Measurements from ENCODE around the gene CIBAR2. TPM values are rescaled to one million over a fixed set of nuclear protein-coding genes. Genes with fewer than 3 reads are reported as not detected.

CIBAR2 gene
- total RNA-seq, 1 experiment from 2014 or later = 0.72 TPM

DNA sequence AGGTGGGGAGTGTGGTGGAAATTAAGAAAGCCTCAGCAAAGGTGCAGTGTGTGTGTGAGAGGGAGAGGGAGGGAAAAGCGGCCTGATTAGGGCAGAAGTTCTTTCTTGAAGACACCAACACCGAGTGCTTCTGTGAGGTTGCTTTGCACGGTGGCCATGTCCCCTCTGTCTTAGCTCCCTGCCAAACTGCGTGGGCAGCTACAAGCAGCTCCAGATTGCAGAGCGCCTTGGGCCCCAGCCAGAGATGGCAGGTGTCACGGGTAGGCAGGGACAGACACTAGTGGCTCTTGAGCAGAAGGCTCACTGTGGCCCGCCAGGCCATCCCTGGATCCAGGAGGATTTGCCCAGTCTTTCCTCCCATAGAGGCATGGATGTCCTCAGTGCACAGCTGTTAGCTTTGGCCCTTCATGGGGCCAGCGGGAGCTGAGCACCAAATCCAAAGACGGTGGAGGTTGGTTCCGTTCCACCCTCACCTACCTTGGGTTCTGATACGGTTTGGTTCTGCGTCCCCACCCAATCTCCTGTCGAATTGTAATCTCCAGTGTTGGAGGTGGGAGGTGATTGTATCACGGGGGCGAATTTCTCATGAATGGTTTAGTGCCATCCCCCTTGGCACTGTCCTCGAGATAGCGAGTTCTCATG lies 63.2 kb downstream of the CIBAR2 start:
- no peak for DNase-seq
- Histone ChIP-seq H3K4me3 (no peak overlapping the region), H3K9me3 (no peaks in the 10 kb centered on the region)

More for the DNA sequence above, 63.2 kb downstream of the CIBAR2 start:
- no peaks in the 10 kb centered on the region for H3K36me3 ChIP-seq
- no peaks in the 10 kb centered on the region for H3K27me3 ChIP-seq

Other genes with a start within 250 kb of the CIBAR2 start
- gene ZDHHC7, start 100.9 kb downstream of the CIBAR2 start, total RNA-seq (2014; rRNA removed; shearing (Covaris generic); ENCODE audit: low replicate concordance) = 27.6 and 32.5 TPM in 2 replicates
- 4.2 and 4.4 TPM in 2 replicates for gene KIAA0513, start 84.7 kb downstream of the CIBAR2 start, total RNA-seq (2014; rRNA removed; shearing (Covaris generic); ENCODE audit: low replicate concordance)

Measured in MG63 (cell line).